ENCODE measurements around the gene ATP5MG.

- TF ChIP-seq CTCF (IDR thresholded peaks at IDR 0.05): no peak
- no peak for TF ChIP-seq POLR2A (IDR thresholded peaks at IDR 0.05)
Observed at GRCh38 chr11:118411530-118411929, 10.1 kb downstream of the ATP5MG start.

All from Peyer's patch (tissue), 4 donors.